ENCODE results near the gene MTHFSD.

Gene MTHFSD

GRCh38 chr16:86498155-86498670, 56.8 kb downstream of the MTHFSD start:
- Mint-ChIP-seq H3K4me3 (no peak overlapping the region), H3K27ac (no peak overlapping the region), H3K36me3 (ENCODE audit: low read depth) (no peaks in the 10 kb centered on the region), H3K27me3 (ENCODE audit: low read depth) (peaks cover 100% of the 10 kb centered on the region), H3K4me1 (peaks cover 13% of the 10 kb centered on the region), H3K9me3 (no peaks in the 10 kb centered on the region)
- TF ChIP-seq CTCF (IDR thresholded peaks at IDR 0.05; ENCODE audit: unreplicated experiment in 3 of 3) = no peak

GRCh38 chr16:86497551-86498021, 57.4 kb downstream of the MTHFSD start:
- no peak for TF ChIP-seq CTCF (IDR thresholded peaks at IDR 0.05; ENCODE audit: unreplicated experiment in 3 of 3)
- H3K9me3 Mint-ChIP-seq = no peaks in the 10 kb centered on the region
- no peak overlapping the region for H3K27ac Mint-ChIP-seq
- H3K4me1 Mint-ChIP-seq = peaks cover 13% of the 10 kb centered on the region
- no peak overlapping the region for H3K4me3 Mint-ChIP-seq
- H3K27me3 Mint-ChIP-seq (ENCODE audit: low read depth) = peaks cover 100% of the 10 kb centered on the region
- H3K36me3 Mint-ChIP-seq (ENCODE audit: low read depth) = no peaks in the 10 kb centered on the region

- no peak for TF ChIP-seq CTCF (IDR thresholded peaks at IDR 0.05; ENCODE audit: unreplicated experiment in 3 of 3)
- H3K4me3 Mint-ChIP-seq = peak overlapping the region in 1 of 3 experiments; percentile 19
- peaks cover 100% of the 10 kb centered on the region for H3K27me3 Mint-ChIP-seq (ENCODE audit: low read depth)
- no peaks in the 10 kb centered on the region for H3K36me3 Mint-ChIP-seq (ENCODE audit: low read depth)
- no peak overlapping the region for H3K27ac Mint-ChIP-seq
- H3K4me1 Mint-ChIP-seq = peaks cover 13% of the 10 kb centered on the region
- H3K9me3 Mint-ChIP-seq = no peaks in the 10 kb centered on the region
Measured at GRCh38 chr16:86496929-86497461, 58.0 kb downstream of the MTHFSD start.

GRCh38 chr16:86496262-86496928, 58.6 kb downstream of the MTHFSD start:
- no peak overlapping the region for H3K27ac Mint-ChIP-seq
- TF ChIP-seq CTCF (IDR thresholded peaks at IDR 0.05; ENCODE audit: unreplicated experiment in 3 of 3) = no peak
- H3K36me3 Mint-ChIP-seq (ENCODE audit: low read depth) = no peaks in the 10 kb centered on the region
- peaks cover 13% of the 10 kb centered on the region for H3K4me1 Mint-ChIP-seq
- H3K9me3 Mint-ChIP-seq = peaks cover 2% of the 10 kb centered on the region
- peaks cover 100% of the 10 kb centered on the region for H3K27me3 Mint-ChIP-seq (ENCODE audit: low read depth)
- H3K4me3 Mint-ChIP-seq = peak overlapping the region in 1 of 3 experiments; percentile 19

- H3K27me3 Mint-ChIP-seq (ENCODE audit: low read depth) = peaks cover 100% of the 10 kb centered on the region
- no peaks in the 10 kb centered on the region for H3K36me3 Mint-ChIP-seq (ENCODE audit: low read depth)
- H3K4me3 Mint-ChIP-seq = no peak overlapping the region
- no peak for TF ChIP-seq CTCF (IDR thresholded peaks at IDR 0.05; ENCODE audit: unreplicated experiment in 3 of 3)
- no peak overlapping the region for H3K27ac Mint-ChIP-seq
- H3K9me3 Mint-ChIP-seq = peaks cover 8% of the 10 kb centered on the region
- peaks cover 13% of the 10 kb centered on the region for H3K4me1 Mint-ChIP-seq
Measured at GRCh38 chr16:86495756-86496261, 59.2 kb downstream of the MTHFSD start.

Data from nephron (organoid).